ENCODE results near the gene DUSP28.

GRCh38 chr2:240519396-240520129 lies 40.6 kb upstream of the DUSP28 start:
- TF ChIP-seq POLR2A (IDR thresholded peaks at IDR 0.05) (no peak), CTCF (IDR thresholded peaks at IDR 0.05) (no peak)
